SK-N-SH treated with all-trans-retinoic acid at 6 μM for 48 hours (cell line): ENCODE measurements around the gene PRADC1.

ENCODE experiments used
- ARNTL ChIP-seq: fragments of 450-650 bp; formaldehyde crosslinking; IDR thresholded peaks from 2 replicates; pipeline ENCODE4 v1.5.0; 2020; ENCODE audit warnings: low read depth, mild to moderate bottlenecking, moderate library complexity, borderline replicate concordance
- CSDC2 ChIP-seq: fragments of 250-450 bp; sonication (Bioruptor Pico); IDR thresholded peaks from 2 replicates; pipeline ENCODE4 v1.5.0; 2020; ENCODE audit warnings: mild to moderate bottlenecking, moderate library complexity
- PATZ1 ChIP-seq: fragments of 250-450 bp; sonication (Bioruptor Pico); IDR thresholded peaks from 2 replicates; pipeline ENCODE4 v1.8.0; 2020; ENCODE audit warnings: mild to moderate bottlenecking, moderate library complexity, borderline replicate concordance
- PPARA ChIP-seq: fragments of 250-450 bp; sonication (Bioruptor Pico); IDR thresholded peaks from 2 replicates; pipeline ENCODE4 v1.5.0; 2020; ENCODE audit warnings: mild to moderate bottlenecking, borderline replicate concordance
- SNAI2 ChIP-seq: fragments of 250-450 bp; sonication (Bioruptor Pico); IDR thresholded peaks from 2 replicates; pipeline ENCODE4 v1.5.0; 2020; ENCODE audit warnings: mild to moderate bottlenecking, moderate library complexity
- TCF4 ChIP-seq: fragments of 250-450 bp; sonication (Bioruptor Pico); IDR thresholded peaks from 2 replicates; pipeline ENCODE4 v1.8.0; 2021; ENCODE audit warnings: mild to moderate bottlenecking, moderate library complexity, borderline replicate concordance
- ZFP30 ChIP-seq: fragments of 450-650 bp; formaldehyde crosslinking; IDR thresholded peaks from 2 replicates; pipeline ENCODE4 v1.5.0; 2022; ENCODE audit warnings: mild to moderate bottlenecking, moderate library complexity
- ZNF565 ChIP-seq: fragments of 450-650 bp; formaldehyde crosslinking; conservative IDR thresholded peaks from 2 replicates; pipeline ENCODE4 v1.5.0; 2020; ENCODE audit warnings: low read depth, mild to moderate bottlenecking, moderate library complexity
- ZNF8 ChIP-seq: fragments of 450-650 bp; formaldehyde crosslinking; IDR thresholded peaks from 2 replicates; pipeline ENCODE4 v1.5.0; 2020; ENCODE audit warnings: mild to moderate bottlenecking, moderate library complexity

DNA sequence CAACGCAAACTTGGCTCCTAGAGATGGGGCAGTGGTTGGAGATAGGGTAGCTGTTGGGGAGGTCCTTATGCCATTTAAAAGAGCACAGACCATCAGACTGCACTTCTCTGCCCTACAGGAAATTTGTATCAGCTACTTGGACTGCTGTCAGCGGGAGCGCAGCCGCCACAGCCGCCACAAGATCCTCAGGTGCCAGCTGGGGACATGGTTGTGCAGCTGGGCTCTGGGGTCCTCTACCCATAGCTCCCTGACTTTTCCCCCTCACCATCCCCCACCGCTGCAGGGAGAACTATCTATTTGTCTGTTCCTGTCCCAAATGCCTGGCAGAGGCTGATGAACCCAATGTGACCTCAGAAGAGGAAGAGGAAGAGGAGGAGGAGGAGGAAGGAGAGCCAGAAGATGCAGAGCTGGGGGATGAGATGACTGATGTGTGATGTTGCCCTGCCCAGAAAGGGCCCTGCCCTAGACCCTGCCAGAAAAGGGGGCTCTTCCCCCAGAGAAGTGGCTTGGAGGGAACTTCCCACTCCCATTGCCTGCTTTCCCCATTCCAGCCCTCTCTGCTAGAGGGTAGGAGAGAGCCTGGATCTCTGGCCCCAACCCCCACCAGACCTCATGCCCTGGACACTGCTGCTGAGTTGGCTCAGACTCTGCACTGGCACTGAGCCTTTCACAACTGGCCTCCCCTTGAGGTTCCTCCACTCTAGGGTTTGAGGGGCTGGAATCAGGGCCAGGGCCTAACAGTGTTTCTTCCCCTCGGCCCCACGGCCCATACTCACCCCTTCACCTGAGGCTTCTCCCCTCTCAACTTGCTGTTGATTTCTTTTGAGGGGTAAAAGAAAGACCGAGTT is 7.3 kb downstream of the PRADC1 start:
- TF ChIP-seq ZNF8 (no peak), CSDC2 (no peak), ZFP30 (CRISPR knock-in tag) (no peak), SNAI2 (CRISPR knock-in tag) (no peak), PATZ1 (CRISPR knock-in tag) (no peak), ZNF565 (CRISPR knock-in tag) (no peak), ARNTL (CRISPR knock-in tag) (no peak), TCF4 (no peak), PPARA (CRISPR knock-in tag) (no peak)
